A549 treated with CORT108297 at 1 μM for 4 hours (cell line): ENCODE data around the gene LRRC74B. TPM values are rescaled to one million over a fixed set of nuclear protein-coding genes. Genes with fewer than 3 reads are reported as not detected.

Experiments
- total RNA-seq: library from RNA; stranded (reverse); fragments of 200-300 nt; extraction: Qiagen RNA extraction; gene quantifications from 5 replicates; pipeline ENCODE4 v1.2.3, GENCODE V29; 2022

Gene LRRC74B
- total RNA-seq = not detected in 5 replicates

GRCh38 chr22:21045585-21046294 is at the start of gene LRRC74B:
LRRC74B (plus strand) TSS chr22:21045946; CDS start chr22:21045987, 41 bp downstream.

GRCh38 chr22:21001601-21002325 is 44.0 kb upstream of the LRRC74B start, which contains the start of gene THAP7:
THAP7 (minus strand) TSS chr22:21002118; CDS start chr22:21001911, 207 bp downstream.

GRCh38 chr22:21014726-21015465 is 30.9 kb upstream of the LRRC74B start, which contains the start of gene P2RX6:
P2RX6 (plus strand) TSS chr22:21015165; CDS start chr22:21015175, 10 bp downstream.

GRCh38 chr22:21032037-21032867 is 13.5 kb upstream of the LRRC74B start, which contains the start of gene SLC7A4:
SLC7A4 (minus strand) TSS chr22:21032561; CDS start chr22:21031812, 749 bp downstream.

Other genes starting within 250 kb of the LRRC74B start
- 19.5 to 22.7 TPM (median 21.5 TPM) in 5 replicates for gene PI4KA, start 187.1 kb upstream of the LRRC74B start, total RNA-seq
- 16.0 to 17.9 TPM (median 16.8 TPM) in 5 replicates for gene SNAP29, start 186.9 kb upstream of the LRRC74B start, total RNA-seq
- 19.8 to 24.9 TPM (median 21.3 TPM) in 5 replicates for gene CRKL, start 128.5 kb upstream of the LRRC74B start, total RNA-seq
- gene AIFM3, start 78.7 kb upstream of the LRRC74B start, total RNA-seq = 2.1 to 4.6 TPM (median 4.3 TPM) in 5 replicates
- gene LZTR1, start 63.6 kb upstream of the LRRC74B start, total RNA-seq = 12.8 to 22.5 TPM (median 19.1 TPM) in 5 replicates
- 15.4 to 27.5 TPM (median 25.5 TPM) in 5 replicates for gene THAP7, start 43.8 kb upstream of the LRRC74B start, total RNA-seq
- 0.35 to 1.1 TPM (median 0.70 TPM) in 5 replicates for gene P2RX6, start 30.8 kb upstream of the LRRC74B start, total RNA-seq
- gene SLC7A4, start 13.4 kb upstream of the LRRC74B start, total RNA-seq = not detected in 5 replicates